Chondrocyte (in vitro differentiated cells): ENCODE measurements around the gene OR2A5. TPM values are rescaled to one million over a fixed set of nuclear protein-coding genes. Genes with fewer than 3 reads are reported as not detected.

Experiments
- DNase-seq: peaks from one replicate; pipeline ENCODE4 v3.0.0; 2021; ENCODE audit warnings: mixed read lengths, low spot score
- H3K27ac Mint-ChIP-seq: one replicate; pipeline ENCODE4 v1.8.0; 2021; ENCODE audit warnings: mild to moderate bottlenecking, moderate library complexity, mixed read lengths; ENCODE audit not compliant: unreplicated experiment
- H3K27me3 Mint-ChIP-seq: 2 replicates; pipeline ENCODE4 v1.8.0; 2021; ENCODE audit warnings: low read depth, mixed read lengths
- H3K36me3 Mint-ChIP-seq: 2 replicates; pipeline ENCODE4 v1.8.0; 2021; ENCODE audit warnings: low read depth, mixed read lengths
- H3K4me1 Mint-ChIP-seq: 2 replicates; pipeline ENCODE4 v1.8.0; 2021; ENCODE audit warnings: low read depth, mild to moderate bottlenecking, mixed read lengths
- H3K4me3 Mint-ChIP-seq: one replicate; pipeline ENCODE4 v1.8.0; 2021; ENCODE audit warnings: mild to moderate bottlenecking, moderate library complexity, mixed read lengths; ENCODE audit not compliant: unreplicated experiment
- H3K9me3 Mint-ChIP-seq: 2 replicates; pipeline ENCODE4 v1.8.0; 2021; ENCODE audit warnings: low read depth, mixed read lengths
- total RNA-seq: library from RNA; stranded (reverse); gene quantifications from 3 replicates; pipeline ENCODE4 v1.2.1, GENCODE V29; 2021
- TF ChIP-seq, protein P1 (sequence below): fragments of 200-600 bp; sonication (generic); IDR thresholded peaks from 2 replicates; pipeline ENCODE4 v1.5.0; 2021; ENCODE audit warnings: antibody characterized with exemption, mild to moderate bottlenecking, moderate library complexity

OR2A5 gene
- total RNA-seq, 1 donor from 2014 or later: not detected

DNA sequence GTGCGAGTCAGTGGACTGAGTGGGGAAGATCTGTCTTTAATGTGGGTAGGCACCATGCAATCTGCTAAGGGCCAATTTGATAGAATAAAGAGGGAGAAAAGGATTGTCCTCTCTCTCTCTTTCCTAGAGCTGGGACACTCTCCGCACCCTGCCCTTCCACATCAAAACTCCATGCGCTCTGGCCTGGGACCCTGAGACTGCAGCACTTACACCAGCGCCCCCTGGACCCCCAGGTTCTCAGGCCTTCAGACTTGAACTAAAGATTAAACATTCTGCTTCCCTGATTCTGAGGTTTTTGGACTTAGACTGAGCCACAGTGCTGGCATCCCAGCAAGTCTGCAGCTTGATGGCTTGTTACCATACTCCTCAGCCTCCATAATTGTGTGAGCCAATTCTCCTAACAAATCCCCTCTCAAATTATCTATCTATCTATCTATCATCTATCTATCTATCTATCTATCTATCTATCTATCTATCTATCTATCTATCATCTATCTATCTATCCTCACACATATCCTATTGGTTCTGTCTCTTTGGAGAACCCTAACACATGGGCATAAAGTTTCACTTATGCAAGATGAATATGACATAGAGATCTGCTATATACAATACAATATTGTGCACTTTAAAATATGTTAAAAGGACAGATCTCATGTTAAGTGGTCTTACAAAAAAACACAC, 22.4 kb upstream of the OR2A5 start:
- H3K27me3 Mint-ChIP-seq: peaks cover 11% of the 10 kb centered on the region
- no peaks in the 10 kb centered on the region for H3K9me3 Mint-ChIP-seq

DNA sequence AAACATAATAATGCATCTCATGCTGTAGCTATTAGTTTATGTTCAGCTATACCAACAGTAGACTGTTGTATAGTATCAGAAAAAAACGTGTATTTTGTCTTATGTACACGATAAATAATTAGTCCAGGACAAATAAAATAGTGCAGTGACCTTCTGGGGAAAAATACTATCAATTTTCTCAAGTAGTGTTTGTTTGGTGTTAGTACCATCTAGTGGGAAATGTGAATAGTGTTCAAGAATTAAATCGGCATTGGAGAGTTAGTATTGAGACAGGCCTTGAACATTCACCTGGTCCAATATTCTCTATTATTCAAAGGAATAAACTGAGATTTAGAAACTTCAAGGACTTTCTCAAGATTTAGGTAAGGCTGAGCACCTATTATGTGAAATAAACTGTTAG, 21.7 kb upstream of the OR2A5 start:
- no peak overlapping the region for H3K4me3 Mint-ChIP-seq
- TF ChIP-seq, protein P1, sequence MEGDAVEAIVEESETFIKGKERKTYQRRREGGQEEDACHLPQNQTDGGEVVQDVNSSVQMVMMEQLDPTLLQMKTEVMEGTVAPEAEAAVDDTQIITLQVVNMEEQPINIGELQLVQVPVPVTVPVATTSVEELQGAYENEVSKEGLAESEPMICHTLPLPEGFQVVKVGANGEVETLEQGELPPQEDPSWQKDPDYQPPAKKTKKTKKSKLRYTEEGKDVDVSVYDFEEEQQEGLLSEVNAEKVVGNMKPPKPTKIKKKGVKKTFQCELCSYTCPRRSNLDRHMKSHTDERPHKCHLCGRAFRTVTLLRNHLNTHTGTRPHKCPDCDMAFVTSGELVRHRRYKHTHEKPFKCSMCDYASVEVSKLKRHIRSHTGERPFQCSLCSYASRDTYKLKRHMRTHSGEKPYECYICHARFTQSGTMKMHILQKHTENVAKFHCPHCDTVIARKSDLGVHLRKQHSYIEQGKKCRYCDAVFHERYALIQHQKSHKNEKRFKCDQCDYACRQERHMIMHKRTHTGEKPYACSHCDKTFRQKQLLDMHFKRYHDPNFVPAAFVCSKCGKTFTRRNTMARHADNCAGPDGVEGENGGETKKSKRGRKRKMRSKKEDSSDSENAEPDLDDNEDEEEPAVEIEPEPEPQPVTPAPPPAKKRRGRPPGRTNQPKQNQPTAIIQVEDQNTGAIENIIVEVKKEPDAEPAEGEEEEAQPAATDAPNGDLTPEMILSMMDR: peak; percentile 86

More for the DNA sequence above, 22.4 kb upstream of the OR2A5 start:
- no peak for DNase-seq
- Mint-ChIP-seq H3K4me1 (no peaks in the 10 kb centered on the region), H3K27ac (no peak overlapping the region), H3K4me3 (no peak overlapping the region), H3K36me3 (no peaks in the 10 kb centered on the region)
- TF ChIP-seq, protein P1: no peak

DNA sequence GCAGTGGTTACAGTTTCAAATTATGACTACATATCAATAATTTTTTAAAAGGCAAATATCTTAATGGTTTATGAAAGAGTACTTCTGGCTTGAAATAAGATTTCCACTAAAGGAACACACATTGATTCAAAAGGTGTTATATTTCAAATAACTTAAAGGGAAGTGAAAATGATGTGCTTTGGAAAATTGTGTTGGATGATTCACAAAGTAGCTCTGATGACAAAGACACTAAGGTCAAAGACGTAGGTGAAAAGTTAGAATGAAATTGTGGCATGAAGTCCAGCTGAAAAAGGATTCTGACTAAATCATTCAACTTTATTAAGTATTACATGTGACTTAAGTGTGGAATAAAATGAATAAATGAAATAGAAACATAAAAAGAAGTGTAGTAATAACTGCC, 20.8 kb upstream of the OR2A5 start:
- Mint-ChIP-seq H3K4me1 (no peaks in the 10 kb centered on the region), H3K4me3 (no peak overlapping the region), H3K27ac (no peak overlapping the region), H3K27me3 (peaks cover 22% of the 10 kb centered on the region), H3K36me3 (no peaks in the 10 kb centered on the region), H3K9me3 (no peaks in the 10 kb centered on the region)
- DNase-seq: no peak
- TF ChIP-seq, protein P1: no peak

More for the DNA sequence above, 21.7 kb upstream of the OR2A5 start:
- Mint-ChIP-seq H3K36me3 (no peaks in the 10 kb centered on the region), H3K27me3 (peaks cover 18% of the 10 kb centered on the region), H3K4me1 (no peaks in the 10 kb centered on the region), H3K9me3 (no peaks in the 10 kb centered on the region), H3K27ac (no peak overlapping the region)
- DNase-seq: no peak

DNA sequence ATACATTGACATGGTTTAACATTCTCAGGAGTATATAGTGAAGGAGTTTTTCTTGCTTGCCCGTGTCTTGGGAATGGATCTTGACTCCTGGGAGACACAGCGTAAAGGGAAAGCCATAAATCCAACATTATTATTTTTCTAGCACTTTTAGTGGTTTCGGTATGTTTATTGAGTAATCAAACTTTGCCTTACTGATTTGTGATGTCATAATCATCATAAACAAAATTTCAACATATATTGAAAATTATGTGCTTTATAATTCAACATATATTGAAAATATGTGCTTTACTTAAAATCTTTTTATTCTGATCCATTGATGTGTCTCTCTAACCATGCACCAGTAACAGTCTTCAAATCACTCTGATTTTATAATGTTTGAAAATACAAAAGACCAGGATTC, 20.2 kb upstream of the OR2A5 start:
- H3K9me3 Mint-ChIP-seq: no peaks in the 10 kb centered on the region
- peaks cover 25% of the 10 kb centered on the region for H3K27me3 Mint-ChIP-seq
- H3K36me3 Mint-ChIP-seq: no peaks in the 10 kb centered on the region
- no peak overlapping the region for H3K27ac Mint-ChIP-seq
- DNase-seq: no peak
- TF ChIP-seq, protein P1: no peak
- no peak overlapping the region for H3K4me3 Mint-ChIP-seq
- H3K4me1 Mint-ChIP-seq: no peaks in the 10 kb centered on the region

DNA sequence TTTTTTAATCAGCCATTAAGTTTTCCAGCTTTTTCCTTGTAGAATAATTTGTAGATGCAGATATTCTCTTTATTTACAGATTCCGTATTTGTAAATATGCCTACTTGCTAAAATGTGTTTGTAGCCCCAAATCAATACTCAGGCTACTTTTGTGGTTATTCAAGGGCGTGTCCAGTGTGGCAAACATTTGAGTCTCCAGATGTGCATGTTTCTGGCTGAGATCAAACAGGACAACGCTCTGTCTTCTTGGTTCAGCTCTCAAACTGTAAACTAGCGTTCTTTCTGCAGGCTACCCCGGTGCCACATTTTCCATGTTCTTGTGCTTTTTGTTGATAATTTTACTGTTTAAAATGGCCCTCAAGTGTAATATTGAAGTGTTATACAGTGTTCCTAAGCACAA, 16.2 kb upstream of the OR2A5 start:
- no peak overlapping the region for H3K4me3 Mint-ChIP-seq
- H3K27ac Mint-ChIP-seq: no peak overlapping the region
- DNase-seq: no peak
- peaks cover 34% of the 10 kb centered on the region for H3K27me3 Mint-ChIP-seq
- no peaks in the 10 kb centered on the region for H3K36me3 Mint-ChIP-seq
- peaks cover 5% of the 10 kb centered on the region for H3K4me1 Mint-ChIP-seq
- TF ChIP-seq, protein P1: no peak
- H3K9me3 Mint-ChIP-seq: no peaks in the 10 kb centered on the region
